H4 (cell line): ENCODE data around the gene OR52L1. TPM values are rescaled to one million over a fixed set of nuclear protein-coding genes. Genes with fewer than 3 reads are reported as not detected.

Experiments
- DNase-seq: peaks from one replicate; pipeline ENCODE4 v3.0.0-alpha.2; 2015; ENCODE audit warnings: low spot score
- total RNA-seq: library from RNA; depleted of rRNA; stranded (reverse); fragments of >200 nt; shearing (Covaris generic); gene quantifications from 2 replicates; pipeline ENCODE4 v1.2.3, GENCODE V29; 2014; rRNA removed

Gene OR52L1
- total RNA-seq, 1 experiment from 2014 or later: not detected

GRCh38 chr11:5940748-5941147 lies 46.0 kb downstream of the OR52L1 start:
- DNase-seq: no peak

- no peak for DNase-seq
Observed at GRCh38 chr11:5938603-5938965, 48.2 kb downstream of the OR52L1 start.

- DNase-seq: no peak
Observed at GRCh38 chr11:5937868-5938602, 48.8 kb downstream of the OR52L1 start.

Other genes with a start within 250 kb of the OR52L1 start
- gene OR52N4, start 232.7 kb downstream of the OR52L1 start, total RNA-seq: not detected in 2 replicates
- not detected in 2 replicates for gene OR52N5, start 203.6 kb downstream of the OR52L1 start, total RNA-seq
- gene OR52N1, start 195.7 kb downstream of the OR52L1 start, total RNA-seq: not detected in 2 replicates
- not detected in 2 replicates for gene OR52N2, start 178.1 kb downstream of the OR52L1 start, total RNA-seq
- gene OR52E6, start 145.1 kb downstream of the OR52L1 start, total RNA-seq: not detected in 2 replicates
- not detected in 2 replicates for gene OR52E8, start 129.3 kb downstream of the OR52L1 start, total RNA-seq
- gene OR52E4, start 106.4 kb downstream of the OR52L1 start, total RNA-seq: not detected in 2 replicates
- not detected in 2 replicates for gene OR52E5, start 93.8 kb downstream of the OR52L1 start, total RNA-seq
- gene OR56A3, start 44.7 kb downstream of the OR52L1 start, total RNA-seq: not detected in 2 replicates
- not detected in 2 replicates for gene OR56A5, start 18.5 kb downstream of the OR52L1 start, total RNA-seq
- not detected in 2 replicates for gene OR56A4, start 20.0 kb upstream of the OR52L1 start, total RNA-seq
- gene OR56A1, start 43.8 kb upstream of the OR52L1 start, total RNA-seq: 0.04 TPM in 1 of 2 replicates, not detected in the other
- gene OR56B4, start 120.7 kb upstream of the OR52L1 start, total RNA-seq: not detected in 2 replicates
- gene OR52B2, start 183.3 kb upstream of the OR52L1 start, total RNA-seq: not detected in 2 replicates
- gene OR52W1, start 212.2 kb upstream of the OR52L1 start, total RNA-seq: not detected in 2 replicates
- not detected in 2 replicates for gene C11orf42, start 218.6 kb upstream of the OR52L1 start, total RNA-seq
- gene FHIP1B, start 247.7 kb upstream of the OR52L1 start, total RNA-seq: 5.0 and 7.1 TPM in 2 replicates